H1 (cell line): ENCODE results near the gene IFNG-AS1. TPM values are rescaled to one million over a fixed set of nuclear protein-coding genes. Genes with fewer than 3 reads are reported as not detected.

ENCODE experiments used
- CTCF ChIA-PET: fragments of 300-600 bp; sonication (Branson Sonifier 250); formaldehyde crosslinking; loops from one replicate; lab custom pipeline; 2021; ENCODE audit not compliant: partially characterized antibody; lab: Charles Lee
- POLR2A ChIA-PET: fragments of 300-600 bp; sonication (Branson Sonifier 250); formaldehyde crosslinking; loops from one replicate; lab custom pipeline; 2021; ENCODE audit warnings: inconsistent platforms; ENCODE audit not compliant: partially characterized antibody; lab: Charles Lee
- DNase-seq, 2 experiments: peaks; one replicate each; pipeline versions ENCODE4 v3.0.0 to v3.0.0-alpha.2; 2010 to 2022; ENCODE audit warnings: low spot score in 2 of 2, low read depth in 1 of 2, mixed read lengths in 1 of 2
- FAIRE-seq: peaks from 2 replicates; lab custom pipeline; 2011; peaks lifted over from hg19 to GRCh38; lab: Jason Lieb, UNC
- H2AFZ ChIP-seq: 2 replicates; pipeline ENCODE4 v1.8.1; 2012; ENCODE audit warnings: low read length, inconsistent platforms
- H2AK5ac ChIP-seq: 2 replicates; pipeline ENCODE4 v1.6.1; 2013; ENCODE audit warnings: low read depth, low read length
- H2BK120ac ChIP-seq: replicated peaks from 2 replicates; pipeline ENCODE3; 2013; ENCODE audit warnings: low read depth, low read length, inconsistent platforms
- H2BK12ac ChIP-seq: 2 replicates; pipeline ENCODE4 v1.6.1; 2013; ENCODE audit warnings: low read depth, low read length
- H2BK15ac ChIP-seq: 2 replicates; pipeline ENCODE4 v1.6.1; 2013; ENCODE audit warnings: low read length
- H2BK20ac ChIP-seq: 2 replicates; pipeline ENCODE4 v1.6.1; 2013; ENCODE audit warnings: low read length
- H2BK5ac ChIP-seq: 2 replicates; pipeline ENCODE4 v1.6.1; 2013; ENCODE audit warnings: low read depth, low read length
- H3K14ac ChIP-seq: 2 replicates; pipeline ENCODE4 v1.6.1; 2013; ENCODE audit warnings: inconsistent platforms; ENCODE audit not compliant: insufficient read length
- H3K18ac ChIP-seq: 2 replicates; pipeline ENCODE4 v1.6.1; 2013; ENCODE audit warnings: low read length; ENCODE audit errors: extremely low read depth
- H3K23ac ChIP-seq: 2 replicates; pipeline ENCODE4 v1.6.1; 2013; ENCODE audit warnings: inconsistent platforms; ENCODE audit not compliant: insufficient read length
- H3K23me2 ChIP-seq: 2 replicates; pipeline ENCODE4 v1.6.1; 2013; ENCODE audit warnings: low read depth, low read length
- H3K27ac ChIP-seq: 2 replicates; pipeline ENCODE4 v1.6.1; 2011; ENCODE audit warnings: low read depth, low read length, inconsistent platforms
- H3K27me3 ChIP-seq, 4 experiments: replicated peaks in 1 of 4; 1 replicate in 1 of 4; 2 replicates in 3 of 4; pipeline versions ENCODE4 v1.6.1 to v1.8.1; 2011 to 2013; ENCODE audit warnings: low read length in 3 of 4, mild to moderate bottlenecking in 3 of 4, inconsistent platforms in 2 of 4, mixed read lengths in 2 of 4, moderate library complexity in 1 of 4; ENCODE audit not compliant: control insufficient read depth in 3 of 4, insufficient read depth in 3 of 4; ENCODE audit errors: extremely low read depth in 1 of 4
- H3K36me3 ChIP-seq, 4 experiments: 2 replicates each; pipeline versions ENCODE4 v1.6.1 to v1.8.1; 2011 to 2013; ENCODE audit warnings: mild to moderate bottlenecking in 4 of 4, low read length in 3 of 4, moderate library complexity in 2 of 4, control low read depth in 1 of 4, inconsistent platforms in 1 of 4; ENCODE audit not compliant: insufficient read depth in 4 of 4, control insufficient read depth in 2 of 4
- H3K4ac ChIP-seq: replicated peaks from 2 replicates; pipeline ENCODE3; 2013; ENCODE audit warnings: low read length, low read depth, mixed read lengths, inconsistent platforms; ENCODE audit not compliant: insufficient read length
- H3K4me1 ChIP-seq, 4 experiments: replicated peaks in 1 of 4; 1 replicate in 1 of 4; 2 replicates in 3 of 4; pipeline versions ENCODE4 v1.6.1 to v1.8.1; 2011 to 2013; ENCODE audit warnings: low read length in 3 of 4, inconsistent platforms in 2 of 4, mixed read lengths in 1 of 4; ENCODE audit not compliant: insufficient read depth in 4 of 4, control insufficient read depth in 3 of 4
- H3K4me2 ChIP-seq, 2 experiments: 2 replicates each; pipeline versions ENCODE4 v1.6.1 to v1.8.1; 2011 to 2013; ENCODE audit warnings: low read depth in 2 of 2, low read length in 2 of 2, control low read depth in 1 of 2, inconsistent platforms in 1 of 2, mild to moderate bottlenecking in 1 of 2; ENCODE audit not compliant: insufficient read depth in 1 of 2
- H3K4me3 ChIP-seq, 4 experiments: fragments of 200-600, 300-600 bp in 1 of 4; sonication (generic), shearing (Covaris generic), sonication (Bioruptor Twin) in 1 of 4; 2 replicates each; pipeline versions ENCODE4 v1.5.1 to v1.8.1; 2011 to 2016; ENCODE audit warnings: low read length in 4 of 4, low read depth in 3 of 4, control low read depth in 2 of 4, inconsistent platforms in 2 of 4, mild to moderate bottlenecking in 2 of 4, mixed read lengths in 1 of 4, moderate library complexity in 1 of 4; ENCODE audit not compliant: insufficient read depth in 2 of 4; ENCODE audit errors: extremely low read depth in 1 of 4
- H3K56ac ChIP-seq: replicated peaks from 2 replicates; pipeline ENCODE3; 2013; ENCODE audit warnings: low read depth, mild to moderate bottlenecking, mixed read lengths, low read length, inconsistent platforms; ENCODE audit not compliant: insufficient read length
- H3K79me1 ChIP-seq: 2 replicates; pipeline ENCODE4 v1.6.1; 2013; ENCODE audit warnings: low read depth, low read length, control low read depth
- H3K79me2 ChIP-seq, 2 experiments: 2 replicates each; pipeline versions ENCODE4 v1.6.1 to v1.8.1; 2012 to 2013; ENCODE audit warnings: low read length in 2 of 2, mild to moderate bottlenecking in 2 of 2, inconsistent platforms in 1 of 2; ENCODE audit not compliant: insufficient read depth in 2 of 2, control insufficient read depth in 1 of 2
- H3K9ac ChIP-seq, 4 experiments: replicated peaks in 1 of 4; 1 replicate in 1 of 4; 2 replicates in 3 of 4; pipeline versions ENCODE4 v1.6.1 to v1.8.1; 2011 to 2013; ENCODE audit warnings: low read depth in 3 of 4, low read length in 3 of 4, control low read depth in 2 of 4, mild to moderate bottlenecking in 2 of 4, moderate library complexity in 2 of 4, inconsistent platforms in 1 of 4; ENCODE audit errors: extremely low read depth in 1 of 4
- H3K9me3 ChIP-seq, 2 experiments: 2 replicates each; pipeline versions ENCODE4 v1.6.1 to v1.8.1; 2012 to 2013; ENCODE audit warnings: mild to moderate bottlenecking in 2 of 2, moderate library complexity in 2 of 2, control low read depth in 1 of 2, inconsistent platforms in 1 of 2, low read depth in 1 of 2, low read length in 1 of 2, mixed read lengths in 1 of 2; ENCODE audit not compliant: insufficient read depth in 2 of 2
- H4K20me1 ChIP-seq, 2 experiments: replicated peaks in 1 of 2; 2 replicates each; pipeline versions ENCODE3 to v1.8.1; 2011 to 2013; ENCODE audit warnings: inconsistent platforms in 2 of 2, low read length in 2 of 2, mild to moderate bottlenecking in 1 of 2; ENCODE audit not compliant: insufficient read depth in 2 of 2, control insufficient read depth in 1 of 2
- H4K5ac ChIP-seq: 2 replicates; pipeline ENCODE4 v1.6.1; 2013; ENCODE audit warnings: low read length, low read depth, mixed read lengths, inconsistent platforms; ENCODE audit not compliant: insufficient read length
- H4K8ac ChIP-seq: 2 replicates; pipeline ENCODE4 v1.8.0; 2013; ENCODE audit warnings: mild to moderate bottlenecking, moderate library complexity, low read length, inconsistent platforms; ENCODE audit not compliant: insufficient read depth; ENCODE audit errors: extremely low read depth
- H4K91ac ChIP-seq: replicated peaks from 2 replicates; pipeline ENCODE3; 2013; ENCODE audit warnings: low read length, mixed read lengths, inconsistent platforms; ENCODE audit not compliant: insufficient read length
- CBX5 ChIP-seq: fragments of 300-800, 300-1000 bp; sonication (generic); IDR thresholded peaks from 2 replicates; pipeline ENCODE4 v1.7.1; 2016; ENCODE audit warnings: antibody characterized with exemption, low read length, low read depth
- CREB1 ChIP-seq: IDR thresholded peaks from 2 replicates; pipeline ENCODE4 v1.6.1; 2012; ENCODE audit warnings: inconsistent platforms
- EP300 ChIP-seq, 2 experiments: IDR thresholded peaks; 1 replicate in 1 of 2; 2 replicates in 1 of 2; pipeline ENCODE4 v1.6.1; 2011 to 2012; ENCODE audit warnings: low read depth in 2 of 2, low read length in 2 of 2, mild to moderate bottlenecking in 2 of 2, borderline replicate concordance in 1 of 2, inconsistent platforms in 1 of 2, moderate library complexity in 1 of 2
- POU5F1 ChIP-seq: IDR thresholded peaks from 2 replicates; pipeline ENCODE4 v1.6.1; 2011; ENCODE audit warnings: low read depth, mild to moderate bottlenecking, low read length, moderate library complexity
- RNF2 ChIP-seq: fragments of 200-900, 300-1000 bp; sonication (generic); IDR thresholded peaks from 2 replicates; pipeline ENCODE4 v1.7.1; 2016; ENCODE audit warnings: borderline replicate concordance, low read depth, mild to moderate bottlenecking, antibody characterized with exemption, low read length; ENCODE audit not compliant: poor library complexity, severe bottlenecking; ENCODE audit errors: missing control alignments
- SAP30 ChIP-seq: fragments of 300-600 bp; sonication (generic); IDR thresholded peaks from 2 replicates; pipeline ENCODE4 v1.7.1; 2012; ENCODE audit warnings: low read length, moderate library complexity, mild to moderate bottlenecking, inconsistent platforms; ENCODE audit not compliant: insufficient read depth, insufficient replicate concordance
- SP2 ChIP-seq: IDR thresholded peaks from 2 replicates; pipeline ENCODE4 v1.6.1; 2012; ENCODE audit warnings: mild to moderate bottlenecking, low read length, inconsistent platforms
- WGBS, 2 experiments: shearing (Covaris generic) in 1 of 2; methylation state at CpG; one replicate each; pipeline versions ENCODE4 v1.1.6 to v1.1.7; 2013 to 2015; ENCODE audit warnings: low lambda C conversion rate in 2 of 2, mixed read lengths in 2 of 2, inconsistent platforms in 1 of 2, low coverage in 1 of 2, missing lambda C conversion rate in 1 of 2; ENCODE audit not compliant: insufficient replicate concordance in 2 of 2, insufficient coverage in 1 of 2, insufficient read length in 1 of 2; ENCODE audit errors: extremely low coverage in 1 of 2, missing lambda C conversion rate in 1 of 2; 5-methylcytosine and 5-hydroxymethylcytosine counted together
- polyA plus RNA-seq, 7 experiments: library from polyadenylated mRNA; depleted of rRNA in 3 of 7; stranded (reverse) in 5 of 7; unstranded in 2 of 7; fragments of >200 nt in 5 of 7; fragments of 200-250 nt in 2 of 7; gene quantifications; 1 replicate in 5 of 7; 2 replicates in 1 of 7; 4 replicates in 1 of 7; pipeline versions ENCODE4 v1.2.1 to v1.2.3, GENCODE V29; 2011 to 2013; ENCODE audit warnings: missing spikeins in 2 of 7, mixed read lengths in 2 of 7
- total RNA-seq: library from RNA; stranded (reverse); fragmentation: NEBNext Ultra II Directional; extraction: Animal tissue kit (Norgen Biotek cat#: 25700); gene quantifications from 2 replicates; pipeline ENCODE4 v1.2.1, GENCODE V29; 2021

The IFNG-AS1 gene
- total and polyA plus RNA-seq, 2 of the 8 experiments (the other 6 are each of a cell fraction or from before 2014, with no cell fraction given): not detected

DNA sequence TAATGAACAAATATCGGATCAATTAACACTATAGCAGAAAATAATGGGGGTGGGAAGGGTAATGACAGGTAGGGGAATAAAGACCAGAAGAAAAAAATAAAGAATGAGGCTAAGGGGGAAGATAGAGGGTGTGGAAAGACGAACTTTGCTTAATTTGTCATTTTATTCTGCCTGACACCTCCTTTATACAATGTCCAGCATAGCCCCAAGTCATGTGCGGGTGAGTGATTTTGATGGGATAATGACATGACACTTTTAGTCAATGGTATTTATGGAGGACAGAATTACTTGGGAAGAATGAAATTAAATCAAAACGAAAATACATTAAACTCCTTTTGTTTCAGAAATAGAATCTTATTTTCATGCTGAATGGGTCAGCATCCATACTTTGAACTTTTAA is 20.5 kb upstream of the IFNG-AS1 start:
- CTCF ChIA-PET: interaction anchor here (1.0 kb wide), 1 partner anchor 527 kb away, joined by 3 read pairs; no protein-coding TSS in a partner anchor
- no peak overlapping the region for H2AK5ac ChIP-seq

More for the DNA sequence above, 20.5 kb upstream of the IFNG-AS1 start:
- H3K4ac ChIP-seq: no peak overlapping the region
- H2BK12ac ChIP-seq: no peak overlapping the region
- DNase-seq: no peak
- H4K5ac ChIP-seq: no peak overlapping the region
- no peak overlapping the region for H4K8ac ChIP-seq
- no peaks in the 10 kb centered on the region for H3K36me3 ChIP-seq
- H3K27me3 ChIP-seq: no peaks in the 10 kb centered on the region
- H3K79me2 ChIP-seq: no peaks in the 10 kb centered on the region
- H2BK120ac ChIP-seq: no peak overlapping the region
- H2BK20ac ChIP-seq: no peak overlapping the region
- POLR2A ChIA-PET: no interaction called here
- H3K56ac ChIP-seq: no peak overlapping the region
- H2BK15ac ChIP-seq: no peak overlapping the region
- H2BK5ac ChIP-seq: no peak overlapping the region
- no peak overlapping the region for H3K18ac ChIP-seq
- H2AFZ ChIP-seq: no peak overlapping the region
- no peaks in the 10 kb centered on the region for H4K20me1 ChIP-seq
- no peak for FAIRE-seq
- no peak for TF ChIP-seq EP300 (IDR thresholded peaks at IDR 0.05; ENCODE audit: borderline replicate concordance in 1 of 2, low read depth in 2 of 2, low read length in 2 of 2)
- TF ChIP-seq POU5F1: no peak
- TF ChIP-seq SAP30: no peak
- no peak for TF ChIP-seq CBX5
- no peak for TF ChIP-seq CREB1
- TF ChIP-seq SP2: no peak
- TF ChIP-seq RNF2: no peak
- 90% methylated on average over 4 of the region's 4 CpGs; no CpG with 5 or more reads in 1 of the 2 experiments for WGBS, 2 experiments
- no peaks in the 10 kb centered on the region for H3K4me1 ChIP-seq
- H3K23ac ChIP-seq: no peak overlapping the region
- no peaks in the 10 kb centered on the region for H3K79me1 ChIP-seq
- H3K9ac ChIP-seq: no peak overlapping the region
- H3K27ac ChIP-seq: no peak overlapping the region
- no peak overlapping the region for H4K91ac ChIP-seq
- H3K9me3 ChIP-seq: no peaks in the 10 kb centered on the region
- H3K23me2 ChIP-seq: no peaks in the 10 kb centered on the region
- H3K4me3 ChIP-seq: no peak overlapping the region
- no peak overlapping the region for H3K14ac ChIP-seq
- H3K4me2 ChIP-seq: no peak overlapping the region
